ENCODE measurements around the gene CHFR.
"Not testable (repeated sequence)": the region's sequence is repeated elsewhere in the genome, so short reads cannot be mapped to it uniquely, and the experiment has no call there.

The CHFR gene

GRCh38 chr12:132837693-132838409 lies 49.6 kb downstream of the CHFR start:
- DNase-seq (ENCODE audit: extremely low spot score) = no peak
- ChIA-PET POLR2A (no interaction called here), CTCF (no interaction called here)
- TF ChIP-seq ELF4 (IDR thresholded peaks at IDR 0.05) (no peak), HDGF (IDR thresholded peaks at IDR 0.05; ENCODE audit: borderline replicate concordance) (no peak), CTBP1 (IDR thresholded peaks at IDR 0.05; ENCODE audit: borderline replicate concordance) (no peak), FOXM1 (IDR thresholded peaks at IDR 0.05; ENCODE audit: borderline replicate concordance) (no peak), BHLHE40 (IDR thresholded peaks at IDR 0.05; ENCODE audit: borderline replicate concordance) (no peak), ARNT (IDR thresholded peaks at IDR 0.05) (no peak)

DNA sequence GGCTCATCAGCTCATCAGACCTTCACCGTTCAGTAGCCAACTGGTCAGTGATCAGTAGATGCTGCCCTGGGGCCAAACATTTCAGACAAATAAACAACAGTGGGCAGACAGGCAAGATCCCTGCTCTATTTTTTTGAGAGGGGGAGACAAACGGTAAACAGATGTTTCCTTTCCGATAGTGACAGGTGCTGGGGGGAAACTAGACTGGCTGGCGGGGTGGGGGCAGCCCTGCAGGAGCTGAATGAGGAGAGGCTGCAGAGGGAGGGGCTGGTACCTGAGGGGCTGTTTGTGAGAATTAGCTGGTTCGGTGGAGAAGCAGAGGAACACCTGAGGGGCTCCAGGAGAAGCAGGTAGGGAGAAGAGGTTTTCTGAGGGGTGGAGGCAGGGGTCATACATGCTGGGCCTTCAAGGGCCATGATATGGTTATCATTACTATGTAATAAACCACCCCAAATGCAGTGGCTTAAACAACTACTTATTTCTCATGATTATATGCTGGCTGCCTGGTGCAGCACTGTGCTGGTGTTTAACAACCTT lies 50.5 kb downstream of the CHFR start:
- TF ChIP-seq BHLHE40 (IDR thresholded peaks at IDR 0.05; ENCODE audit: borderline replicate concordance) (no peak), HDGF (IDR thresholded peaks at IDR 0.05; ENCODE audit: borderline replicate concordance) (no peak), TARDBP (IDR thresholded peaks at IDR 0.05) (no peak), ELF4 (IDR thresholded peaks at IDR 0.05) (no peak), NFRKB (IDR thresholded peaks at IDR 0.05) (no peak), ARNT (IDR thresholded peaks at IDR 0.05) (no peak), FOXM1 (IDR thresholded peaks at IDR 0.05; ENCODE audit: borderline replicate concordance) (no peak), SP1 (IDR thresholded peaks at IDR 0.05) (no peak), LEF1 (IDR thresholded peaks at IDR 0.05; ENCODE audit: borderline replicate concordance) (no peak), FOXA1 (IDR thresholded peaks at IDR 0.05) (no peak), FOXK2 (IDR thresholded peaks at IDR 0.05) (no peak), CTBP1 (IDR thresholded peaks at IDR 0.05; ENCODE audit: borderline replicate concordance) (no peak), ZNF384 (IDR thresholded peaks at IDR 0.05) (no peak), SUZ12 (IDR thresholded peaks at IDR 0.05) (no peak), PKNOX1 (IDR thresholded peaks at IDR 0.05) (no peak), L3MBTL2 (conservative IDR thresholded peaks at IDR 0.05) (no peak)
- CTCF ChIA-PET = no interaction called here
- DNase-seq (ENCODE audit: extremely low spot score) = no peak
- POLR2A ChIA-PET = no interaction called here

GRCh38 chr12:132836230-132836629 lies 51.2 kb downstream of the CHFR start:
- POLR2A ChIA-PET; DNase-seq (ENCODE audit: extremely low spot score); CTCF ChIA-PET: not testable (repeated sequence)

GRCh38 chr12:132835076-132836025 lies 52.1 kb downstream of the CHFR start:
- TF ChIP-seq BHLHE40 (IDR thresholded peaks at IDR 0.05; ENCODE audit: borderline replicate concordance) (no peak), ELF4 (IDR thresholded peaks at IDR 0.05) (no peak), CTBP1 (IDR thresholded peaks at IDR 0.05; ENCODE audit: borderline replicate concordance) (no peak), SUZ12 (IDR thresholded peaks at IDR 0.05) (no peak), ZNF384 (IDR thresholded peaks at IDR 0.05) (no peak), L3MBTL2 (conservative IDR thresholded peaks at IDR 0.05) (no peak)
- ChIA-PET POLR2A (no interaction called here), CTCF (no interaction called here)
- no peak for DNase-seq (ENCODE audit: extremely low spot score)

- DNase-seq (ENCODE audit: extremely low spot score) = no peak
- TF ChIP-seq SUZ12 (IDR thresholded peaks at IDR 0.05) = no peak
- TF ChIP-seq BHLHE40 (IDR thresholded peaks at IDR 0.05; ENCODE audit: borderline replicate concordance) = no peak
- TF ChIP-seq TARDBP (IDR thresholded peaks at IDR 0.05) = no peak
- TF ChIP-seq L3MBTL2 (conservative IDR thresholded peaks at IDR 0.05) = no peak
- no peak for TF ChIP-seq SP1 (IDR thresholded peaks at IDR 0.05)
- TF ChIP-seq LEF1 (IDR thresholded peaks at IDR 0.05; ENCODE audit: borderline replicate concordance) = no peak
- TF ChIP-seq CTBP1 (IDR thresholded peaks at IDR 0.05; ENCODE audit: borderline replicate concordance) = no peak
- no peak for TF ChIP-seq PKNOX1 (IDR thresholded peaks at IDR 0.05)
- TF ChIP-seq FOXK2 (IDR thresholded peaks at IDR 0.05) = no peak
- no peak for TF ChIP-seq FOXM1 (IDR thresholded peaks at IDR 0.05; ENCODE audit: borderline replicate concordance)
- TF ChIP-seq ARNT (IDR thresholded peaks at IDR 0.05) = no peak
- no peak for TF ChIP-seq HDGF (IDR thresholded peaks at IDR 0.05; ENCODE audit: borderline replicate concordance)
- no peak for TF ChIP-seq FOXA1 (IDR thresholded peaks at IDR 0.05)
- TF ChIP-seq ELF4 (IDR thresholded peaks at IDR 0.05) = no peak
- TF ChIP-seq NFRKB (IDR thresholded peaks at IDR 0.05) = no peak
- TF ChIP-seq ZNF384 (IDR thresholded peaks at IDR 0.05) = no peak
- ChIA-PET CTCF (no interaction called here), POLR2A (interaction anchor here (0.9 kb wide), 1 partner anchor 13 kb away, joined by 3 read pairs; no protein-coding TSS in a partner anchor)
These were observed 53.2 kb downstream of the CHFR start for GRCh38 chr12:132834181-132834711.

- DNase-seq (ENCODE audit: extremely low spot score) = no peak
- ChIA-PET POLR2A (no interaction called here), CTCF (no interaction called here)
- TF ChIP-seq L3MBTL2 (conservative IDR thresholded peaks at IDR 0.05) (no peak), PKNOX1 (IDR thresholded peaks at IDR 0.05) (no peak), SP1 (IDR thresholded peaks at IDR 0.05) (no peak), HDGF (IDR thresholded peaks at IDR 0.05; ENCODE audit: borderline replicate concordance) (no peak), FOXA1 (IDR thresholded peaks at IDR 0.05) (no peak)
These were observed 54.1 kb downstream of the CHFR start for GRCh38 chr12:132833341-132833740.

All from HEK293T (cell line).